ENCODE results near the gene PHAX.
"Not testable (repeated sequence)": the region's sequence is repeated elsewhere in the genome, so short reads cannot be mapped to it uniquely, and the experiment has no call there.

The PHAX gene

GRCh38 chr5:126631920-126632319 lies 31.2 kb downstream of the PHAX start:
- no peak for DNase-seq
- H3K4me1 ChIP-seq (ENCODE audit: control insufficient read depth, insufficient read depth, low read length, poor library complexity, severe bottlenecking) = no peaks in the 10 kb centered on the region
- no peak overlapping the region for H3K27ac ChIP-seq (ENCODE audit: insufficient read depth, low read length, poor library complexity, severe bottlenecking)
- no peaks in the 10 kb centered on the region for H3K9me3 ChIP-seq (ENCODE audit: control insufficient read depth, low read length)
- no peaks in the 10 kb centered on the region for H3K36me3 ChIP-seq (ENCODE audit: control insufficient read depth, insufficient read depth, low read length)
- no peaks in the 10 kb centered on the region for H3K27me3 ChIP-seq (replicated peaks; ENCODE audit: control insufficient read depth, insufficient read depth, low read length, poor library complexity, severe bottlenecking)
- no peak overlapping the region for H3K4me3 ChIP-seq (ENCODE audit: insufficient read depth, low read depth, low read length, poor library complexity, severe bottlenecking)

- H3K27me3 ChIP-seq (replicated peaks; ENCODE audit: control insufficient read depth, insufficient read depth, low read length, poor library complexity, severe bottlenecking) = no peaks in the 10 kb centered on the region
- H3K9me3 ChIP-seq (ENCODE audit: control insufficient read depth, low read length) = no peaks in the 10 kb centered on the region
- DNase-seq = no peak
- H3K27ac ChIP-seq (ENCODE audit: insufficient read depth, low read length, poor library complexity, severe bottlenecking) = no peak overlapping the region
- H3K36me3 ChIP-seq (ENCODE audit: control insufficient read depth, insufficient read depth, low read length) = no peaks in the 10 kb centered on the region
- H3K4me1 ChIP-seq (ENCODE audit: control insufficient read depth, insufficient read depth, low read length, poor library complexity, severe bottlenecking) = no peaks in the 10 kb centered on the region
- no peak overlapping the region for H3K4me3 ChIP-seq (ENCODE audit: insufficient read depth, low read depth, low read length, poor library complexity, severe bottlenecking)
Observed at GRCh38 chr5:126633552-126633951, 32.8 kb downstream of the PHAX start.

GRCh38 chr5:126635585-126635984 lies 34.8 kb downstream of the PHAX start:
- Histone ChIP-seq H3K9me3 (ENCODE audit: control insufficient read depth, low read length) (no peaks in the 10 kb centered on the region), H3K27ac (ENCODE audit: insufficient read depth, low read length, poor library complexity, severe bottlenecking) (no peak overlapping the region), H3K4me3 (ENCODE audit: insufficient read depth, low read depth, low read length, poor library complexity, severe bottlenecking) (no peak overlapping the region), H3K36me3 (ENCODE audit: control insufficient read depth, insufficient read depth, low read length) (no peaks in the 10 kb centered on the region), H3K27me3 (replicated peaks; ENCODE audit: control insufficient read depth, insufficient read depth, low read length, poor library complexity, severe bottlenecking) (no peaks in the 10 kb centered on the region), H3K4me1 (ENCODE audit: control insufficient read depth, insufficient read depth, low read length, poor library complexity, severe bottlenecking) (no peaks in the 10 kb centered on the region)
- no peak for DNase-seq

GRCh38 chr5:126636956-126637355 lies 36.2 kb downstream of the PHAX start:
- Histone ChIP-seq H3K27ac (ENCODE audit: insufficient read depth, low read length, poor library complexity, severe bottlenecking) (no peak overlapping the region), H3K4me3 (ENCODE audit: insufficient read depth, low read depth, low read length, poor library complexity, severe bottlenecking) (no peak overlapping the region), H3K36me3 (ENCODE audit: control insufficient read depth, insufficient read depth, low read length) (no peaks in the 10 kb centered on the region), H3K9me3 (ENCODE audit: control insufficient read depth, low read length) (no peaks in the 10 kb centered on the region), H3K27me3 (replicated peaks; ENCODE audit: control insufficient read depth, insufficient read depth, low read length, poor library complexity, severe bottlenecking) (no peaks in the 10 kb centered on the region), H3K4me1 (ENCODE audit: control insufficient read depth, insufficient read depth, low read length, poor library complexity, severe bottlenecking) (no peaks in the 10 kb centered on the region)
- DNase-seq = no peak

GRCh38 chr5:126640866-126641265 lies 40.1 kb downstream of the PHAX start:
- no peaks in the 10 kb centered on the region for H3K27me3 ChIP-seq (replicated peaks; ENCODE audit: control insufficient read depth, insufficient read depth, low read length, poor library complexity, severe bottlenecking)
- DNase-seq = no peak
- H3K27ac ChIP-seq (ENCODE audit: insufficient read depth, low read length, poor library complexity, severe bottlenecking) = no peak overlapping the region
- no peak overlapping the region for H3K4me3 ChIP-seq (ENCODE audit: insufficient read depth, low read depth, low read length, poor library complexity, severe bottlenecking)
- no peaks in the 10 kb centered on the region for H3K9me3 ChIP-seq (ENCODE audit: control insufficient read depth, low read length)
- H3K4me1 ChIP-seq (ENCODE audit: control insufficient read depth, insufficient read depth, low read length, poor library complexity, severe bottlenecking) = no peaks in the 10 kb centered on the region
- no peaks in the 10 kb centered on the region for H3K36me3 ChIP-seq (ENCODE audit: control insufficient read depth, insufficient read depth, low read length)

- H3K4me1 ChIP-seq (ENCODE audit: control insufficient read depth, insufficient read depth, low read length, poor library complexity, severe bottlenecking) = no peaks in the 10 kb centered on the region
- H3K27me3 ChIP-seq (replicated peaks; ENCODE audit: control insufficient read depth, insufficient read depth, low read length, poor library complexity, severe bottlenecking) = no peaks in the 10 kb centered on the region
- no peak overlapping the region for H3K4me3 ChIP-seq (ENCODE audit: insufficient read depth, low read depth, low read length, poor library complexity, severe bottlenecking)
- no peak for DNase-seq
- H3K36me3 ChIP-seq (ENCODE audit: control insufficient read depth, insufficient read depth, low read length) = no peaks in the 10 kb centered on the region
- H3K9me3 ChIP-seq (ENCODE audit: control insufficient read depth, low read length) = no peaks in the 10 kb centered on the region
- H3K27ac ChIP-seq (ENCODE audit: insufficient read depth, low read length, poor library complexity, severe bottlenecking) = no peak overlapping the region
Observed at GRCh38 chr5:126641387-126641786, 40.6 kb downstream of the PHAX start.

GRCh38 chr5:126645132-126645531 lies 44.4 kb downstream of the PHAX start:
- H3K27ac ChIP-seq (ENCODE audit: insufficient read depth, low read length, poor library complexity, severe bottlenecking) = no peak overlapping the region
- H3K4me1 ChIP-seq (ENCODE audit: control insufficient read depth, insufficient read depth, low read length, poor library complexity, severe bottlenecking) = no peaks in the 10 kb centered on the region
- H3K27me3 ChIP-seq (replicated peaks; ENCODE audit: control insufficient read depth, insufficient read depth, low read length, poor library complexity, severe bottlenecking) = no peaks in the 10 kb centered on the region
- H3K4me3 ChIP-seq (ENCODE audit: insufficient read depth, low read depth, low read length, poor library complexity, severe bottlenecking) = no peak overlapping the region
- DNase-seq = no peak
- H3K36me3 ChIP-seq (ENCODE audit: control insufficient read depth, insufficient read depth, low read length) = no peaks in the 10 kb centered on the region
- no peaks in the 10 kb centered on the region for H3K9me3 ChIP-seq (ENCODE audit: control insufficient read depth, low read length)

- no peaks in the 10 kb centered on the region for H3K9me3 ChIP-seq (ENCODE audit: control insufficient read depth, low read length)
- H3K4me3 ChIP-seq (ENCODE audit: insufficient read depth, low read depth, low read length, poor library complexity, severe bottlenecking) = no peak overlapping the region
- H3K4me1 ChIP-seq (ENCODE audit: control insufficient read depth, insufficient read depth, low read length, poor library complexity, severe bottlenecking) = no peaks in the 10 kb centered on the region
- H3K27me3 ChIP-seq (replicated peaks; ENCODE audit: control insufficient read depth, insufficient read depth, low read length, poor library complexity, severe bottlenecking) = no peaks in the 10 kb centered on the region
- no peak for DNase-seq
- no peak overlapping the region for H3K27ac ChIP-seq (ENCODE audit: insufficient read depth, low read length, poor library complexity, severe bottlenecking)
- H3K36me3 ChIP-seq (ENCODE audit: control insufficient read depth, insufficient read depth, low read length) = no peaks in the 10 kb centered on the region
Observed at GRCh38 chr5:126647071-126647470, 46.3 kb downstream of the PHAX start.

- no peaks in the 10 kb centered on the region for H3K4me1 ChIP-seq (ENCODE audit: control insufficient read depth, insufficient read depth, low read length, poor library complexity, severe bottlenecking)
- H3K36me3 ChIP-seq (ENCODE audit: control insufficient read depth, insufficient read depth, low read length) = no peaks in the 10 kb centered on the region
- no peak overlapping the region for H3K27ac ChIP-seq (ENCODE audit: insufficient read depth, low read length, poor library complexity, severe bottlenecking)
- no peak for DNase-seq
- H3K9me3 ChIP-seq (ENCODE audit: control insufficient read depth, low read length) = no peaks in the 10 kb centered on the region
- no peaks in the 10 kb centered on the region for H3K27me3 ChIP-seq (replicated peaks; ENCODE audit: control insufficient read depth, insufficient read depth, low read length, poor library complexity, severe bottlenecking)
- no peak overlapping the region for H3K4me3 ChIP-seq (ENCODE audit: insufficient read depth, low read depth, low read length, poor library complexity, severe bottlenecking)
Observed at GRCh38 chr5:126648471-126648870, 47.7 kb downstream of the PHAX start.

GRCh38 chr5:126649057-126649456 lies 48.3 kb downstream of the PHAX start:
- H3K36me3 ChIP-seq (ENCODE audit: control insufficient read depth, insufficient read depth, low read length); H3K4me1 ChIP-seq (ENCODE audit: control insufficient read depth, insufficient read depth, low read length, poor library complexity, severe bottlenecking); H3K27ac ChIP-seq (ENCODE audit: insufficient read depth, low read length, poor library complexity, severe bottlenecking); H3K27me3 ChIP-seq (replicated peaks; ENCODE audit: control insufficient read depth, insufficient read depth, low read length, poor library complexity, severe bottlenecking); H3K9me3 ChIP-seq (ENCODE audit: control insufficient read depth, low read length); H3K4me3 ChIP-seq (ENCODE audit: insufficient read depth, low read depth, low read length, poor library complexity, severe bottlenecking); DNase-seq: not testable (repeated sequence)

GRCh38 chr5:126649709-126650108 lies 49.0 kb downstream of the PHAX start:
- DNase-seq; H3K4me1 ChIP-seq (ENCODE audit: control insufficient read depth, insufficient read depth, low read length, poor library complexity, severe bottlenecking); H3K9me3 ChIP-seq (ENCODE audit: control insufficient read depth, low read length); H3K36me3 ChIP-seq (ENCODE audit: control insufficient read depth, insufficient read depth, low read length); H3K27ac ChIP-seq (ENCODE audit: insufficient read depth, low read length, poor library complexity, severe bottlenecking); H3K4me3 ChIP-seq (ENCODE audit: insufficient read depth, low read depth, low read length, poor library complexity, severe bottlenecking); H3K27me3 ChIP-seq (replicated peaks; ENCODE audit: control insufficient read depth, insufficient read depth, low read length, poor library complexity, severe bottlenecking): not testable (repeated sequence)

Measured in effector memory CD4-positive, alpha-beta T cell (primary cell).